IMR-90 (cell line): Measurements from ENCODE around the gene DRC3.

Source experiments
- NFE2L2 ChIP-seq: fragments of 150-350 bp; IDR thresholded peaks from 2 replicates; pipeline ENCODE4 v1.6.1; 2016; ENCODE audit warnings: low read depth, mild to moderate bottlenecking, low read length
- RFX5 ChIP-seq: IDR thresholded peaks from 2 replicates; pipeline ENCODE4 v1.8.0; 2012; ENCODE audit warnings: low read depth, mild to moderate bottlenecking, low read length, moderate library complexity

DNA sequence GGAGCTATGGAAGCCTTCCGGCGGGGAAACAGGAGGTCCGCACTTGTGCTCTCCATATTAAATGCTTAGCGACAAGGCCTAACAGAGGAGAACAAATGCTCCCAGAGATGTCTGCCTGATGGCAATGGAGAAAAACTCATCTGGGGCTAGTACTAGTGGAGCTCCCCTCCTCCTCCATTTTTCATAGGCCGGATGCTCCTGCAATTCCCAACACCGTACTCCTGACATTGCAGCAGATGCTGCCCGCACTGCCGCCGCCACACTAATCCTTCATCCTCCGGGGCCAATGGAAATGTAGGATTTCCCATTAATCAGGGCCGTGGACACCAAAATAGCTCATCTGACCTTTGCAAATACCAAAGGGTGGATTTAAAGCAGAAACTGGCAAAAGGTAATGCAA, 27.9 kb upstream of the DRC3 start:
- no peak for TF ChIP-seq RFX5
- no peak for TF ChIP-seq NFE2L2
